ENCODE results near the gene NCOA7.

GRCh38 chr6:125913864-125914351 lies 123.1 kb downstream of the NCOA7 start:
- TF ChIP-seq CTCF (IDR thresholded peaks at IDR 0.05), result no peak
- TF ChIP-seq POLR2A (IDR thresholded peaks at IDR 0.05), result no peak
